GM12874 (cell line): ENCODE results near the gene GPR107.

Experiments used
- TF ChIP-seq, protein P1 (sequence below): IDR thresholded peaks from 2 replicates; pipeline ENCODE4 v1.5.1; 2011; ENCODE audit warnings: low read depth, mild to moderate bottlenecking, control low read depth, low read length, moderate library complexity; ENCODE audit not compliant: insufficient read depth

GPR107 gene

DNA sequence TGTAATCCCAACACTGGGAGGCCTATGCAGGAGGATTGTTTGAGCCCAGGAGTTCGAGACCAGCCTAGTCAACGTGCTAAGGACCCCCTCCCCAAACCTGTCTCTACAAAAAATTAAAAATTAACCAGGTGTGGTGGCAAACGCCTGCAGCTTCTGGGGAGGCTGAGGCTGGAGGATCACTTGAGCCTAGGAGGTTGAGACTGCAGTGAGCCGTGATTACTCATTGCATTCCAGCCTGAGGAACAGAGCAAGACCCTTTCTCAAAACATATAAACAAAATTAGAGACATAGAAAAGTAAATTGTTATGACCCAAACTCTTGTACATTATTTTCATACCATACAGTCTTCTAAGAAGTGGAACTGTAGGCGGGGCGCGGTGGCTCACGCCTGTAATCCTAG, 1.1 kb downstream of the GPR107 start:
- TF ChIP-seq, protein P1, sequence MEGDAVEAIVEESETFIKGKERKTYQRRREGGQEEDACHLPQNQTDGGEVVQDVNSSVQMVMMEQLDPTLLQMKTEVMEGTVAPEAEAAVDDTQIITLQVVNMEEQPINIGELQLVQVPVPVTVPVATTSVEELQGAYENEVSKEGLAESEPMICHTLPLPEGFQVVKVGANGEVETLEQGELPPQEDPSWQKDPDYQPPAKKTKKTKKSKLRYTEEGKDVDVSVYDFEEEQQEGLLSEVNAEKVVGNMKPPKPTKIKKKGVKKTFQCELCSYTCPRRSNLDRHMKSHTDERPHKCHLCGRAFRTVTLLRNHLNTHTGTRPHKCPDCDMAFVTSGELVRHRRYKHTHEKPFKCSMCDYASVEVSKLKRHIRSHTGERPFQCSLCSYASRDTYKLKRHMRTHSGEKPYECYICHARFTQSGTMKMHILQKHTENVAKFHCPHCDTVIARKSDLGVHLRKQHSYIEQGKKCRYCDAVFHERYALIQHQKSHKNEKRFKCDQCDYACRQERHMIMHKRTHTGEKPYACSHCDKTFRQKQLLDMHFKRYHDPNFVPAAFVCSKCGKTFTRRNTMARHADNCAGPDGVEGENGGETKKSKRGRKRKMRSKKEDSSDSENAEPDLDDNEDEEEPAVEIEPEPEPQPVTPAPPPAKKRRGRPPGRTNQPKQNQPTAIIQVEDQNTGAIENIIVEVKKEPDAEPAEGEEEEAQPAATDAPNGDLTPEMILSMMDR: no peak

DNA sequence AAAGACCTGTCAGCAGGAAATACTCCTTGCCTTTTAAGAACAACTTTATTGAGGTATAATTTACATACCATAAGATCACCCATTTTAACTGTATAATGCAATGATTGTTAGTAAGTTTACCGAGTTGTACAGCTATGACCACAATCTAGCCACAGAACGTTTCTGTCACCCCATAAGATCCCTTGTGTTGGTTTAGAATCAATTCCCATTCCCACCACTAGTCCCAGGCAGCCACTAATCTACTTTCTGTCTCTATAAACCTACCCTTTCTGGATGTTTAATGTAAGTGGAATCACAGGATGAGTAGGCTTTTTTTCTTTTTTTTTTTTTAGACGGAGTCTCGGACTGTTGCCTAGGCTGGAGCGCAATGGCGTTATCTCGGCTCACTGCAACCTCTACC, 4.4 kb downstream of the GPR107 start:
- TF ChIP-seq, protein P1: no peak; the same call in 1 of the 2 replicates

DNA sequence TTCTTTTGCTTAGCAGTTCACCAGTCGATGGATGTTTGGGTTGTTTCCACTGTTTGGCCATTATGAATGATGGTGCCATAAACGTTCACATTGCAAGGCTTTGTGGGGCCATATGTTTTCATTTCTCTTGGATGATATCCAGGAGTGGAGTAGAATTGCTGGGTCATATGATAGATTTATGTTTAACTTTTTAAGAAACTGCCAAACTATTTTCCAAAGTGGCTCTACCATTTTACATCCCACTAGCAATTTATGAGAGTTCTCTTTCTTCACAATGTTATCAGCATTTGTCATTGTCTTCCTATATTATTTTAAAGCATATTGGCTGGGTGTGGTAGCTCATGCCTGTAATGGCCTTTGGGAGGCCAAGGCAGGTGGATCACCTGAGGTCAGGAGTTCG, 5.2 kb downstream of the GPR107 start:
- TF ChIP-seq, protein P1: no peak

DNA sequence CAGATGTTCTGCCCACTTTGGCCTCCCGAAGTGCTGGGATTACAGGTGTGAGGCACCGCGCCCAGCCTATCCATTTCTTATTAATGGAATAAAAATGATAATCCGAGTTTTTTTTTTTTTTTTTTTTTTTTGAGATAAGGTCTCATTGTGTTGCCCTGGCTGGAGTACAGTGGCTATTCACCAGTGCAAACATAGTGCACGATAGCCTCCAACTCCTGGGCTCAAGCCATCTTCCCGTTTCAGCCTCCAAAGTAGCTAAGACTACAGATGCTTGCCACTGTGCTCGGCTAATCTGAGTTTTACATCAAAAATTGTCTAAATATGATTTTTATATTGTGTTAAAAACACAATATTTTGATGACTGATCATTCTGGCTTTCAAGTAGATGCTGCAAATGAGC, 6.6 kb downstream of the GPR107 start:
- TF ChIP-seq, protein P1: no peak

DNA sequence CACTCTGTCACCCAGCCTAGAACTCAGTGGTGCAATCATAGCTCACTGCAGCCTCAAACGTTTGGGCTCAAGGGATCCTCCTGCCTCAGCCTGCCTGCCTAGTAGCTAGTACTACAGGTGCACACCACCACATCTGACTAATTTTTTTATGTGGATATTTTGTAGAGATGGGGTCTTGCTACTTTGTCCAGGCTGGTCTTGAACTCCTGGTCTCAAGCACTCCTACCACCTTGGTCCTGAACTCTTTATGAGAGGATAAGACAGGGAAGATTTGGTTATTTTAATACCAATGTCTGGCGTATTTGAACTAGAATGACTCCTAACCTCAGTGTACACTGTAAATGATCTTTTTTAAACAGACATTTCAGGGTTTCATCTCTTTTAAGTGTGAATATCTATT, 9.0 kb downstream of the GPR107 start:
- TF ChIP-seq, protein P1: no peak

DNA sequence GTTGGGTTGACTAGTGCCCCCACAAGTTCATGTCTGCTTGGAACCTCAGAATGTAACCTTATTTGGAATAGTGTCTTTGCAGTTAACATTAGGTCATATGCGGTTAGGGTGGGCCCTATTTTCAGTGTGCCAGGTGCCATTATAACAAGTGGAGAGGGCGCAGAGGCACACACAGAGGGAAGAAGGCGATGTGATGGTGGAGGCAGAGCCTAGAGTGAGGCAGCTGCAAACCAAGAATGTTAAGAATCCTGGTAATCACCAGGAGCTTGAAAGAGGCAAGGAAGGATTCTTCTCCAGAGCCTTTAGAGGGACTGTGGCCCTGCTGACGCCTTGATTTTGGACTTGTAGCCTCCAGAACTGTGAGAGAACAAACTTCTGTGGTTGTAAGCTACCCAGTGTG, 10.9 kb downstream of the GPR107 start:
- TF ChIP-seq, protein P1: no peak

DNA sequence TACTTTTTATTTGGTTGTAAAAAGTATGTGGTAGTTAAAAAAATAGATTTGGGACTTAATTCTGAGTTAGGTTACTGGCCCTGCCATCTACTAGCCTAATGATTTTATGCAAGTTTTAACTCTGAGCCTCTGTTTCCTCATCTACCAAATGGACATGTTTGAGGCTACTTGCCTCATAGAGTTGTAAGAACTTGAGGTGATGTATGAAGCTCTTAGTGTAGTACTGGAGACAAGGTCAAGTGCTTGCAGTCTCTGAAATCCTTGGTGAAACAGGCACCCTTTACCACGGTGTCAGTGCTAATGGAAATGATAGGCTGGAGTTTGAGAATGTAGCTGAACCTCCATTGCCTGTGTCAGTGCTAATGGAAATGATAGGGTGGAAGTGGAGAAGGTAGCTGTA, 15.3 kb downstream of the GPR107 start:
- TF ChIP-seq, protein P1: no peak
